Stimulated activated effector memory CD8-positive, alpha-beta T cell treated with anti-CD3 and anti-CD28 coated beads, Interleukin-12 subunit alpha, Interleukin-12 subunit beta, amount 100 ng/mL, for 72 hours (primary cell): ENCODE data around the gene RPL18A.
A peak's percentile ranks its signal among the peaks of the same experiment; 100 is the strongest.
"Not testable (repeated sequence)": the region's sequence is repeated elsewhere in the genome, so short reads cannot be mapped to it uniquely, and the experiment has no call there.

Experiments
- ATAC-seq: fragments of 150-1000 bp; cut with Tn5 transposase; 2 replicates; pipeline ENCODE4 v1.10.0; 2021
- DNase-seq, 2 donors: peaks; one replicate each; pipeline ENCODE4 v3.0.0; 2021 to 2022; ENCODE audit warnings: low spot score in 2 of 2
- H3K27ac Mint-ChIP-seq: one replicate; pipeline ENCODE4 v1.8.0; 2022; ENCODE audit warnings: mild to moderate bottlenecking, mixed read lengths
- H3K36me3 Mint-ChIP-seq: one replicate; pipeline ENCODE4 v1.8.0; 2022; ENCODE audit warnings: mild to moderate bottlenecking, mixed read lengths
- H3K4me1 Mint-ChIP-seq: one replicate; pipeline ENCODE4 v1.8.0; 2022; ENCODE audit warnings: mixed read lengths
- H3K4me3 Mint-ChIP-seq: one replicate; pipeline ENCODE4 v1.8.0; 2022; ENCODE audit warnings: mild to moderate bottlenecking, mixed read lengths
- H3K9me3 Mint-ChIP-seq: one replicate; pipeline ENCODE4 v1.8.0; 2022; ENCODE audit warnings: mixed read lengths

Gene RPL18A

GRCh38 chr19:17871878-17872250 lies 12.2 kb downstream of the RPL18A start, which contains the start of gene SLC5A5:
Gene SLC5A5, plus strand, starts transcription at chr19:17871945. Its CDS starts 375 bp downstream, at chr19:17872320.
- DNase-seq (no peak), ATAC-seq (peak; percentile 9)
- peak within 1 kb of the TSS; percentile 71 for H3K4me3 Mint-ChIP-seq
- no peaks in the 10 kb centered on the region for H3K9me3 Mint-ChIP-seq
- H3K36me3 Mint-ChIP-seq = no peaks in the 10 kb centered on the region
- H3K27ac Mint-ChIP-seq = no peak within 1 kb of the TSS
- H3K4me1 Mint-ChIP-seq = peaks cover 27% of the 10 kb centered on the region

GRCh38 chr19:17872251-17873001 lies 12.7 kb downstream of the RPL18A start:
- Mint-ChIP-seq H3K36me3 (no peaks in the 10 kb centered on the region), H3K9me3 (no peaks in the 10 kb centered on the region), H3K4me3 (peak overlapping the region; percentile 71), H3K27ac (no peak overlapping the region), H3K4me1 (peaks cover 27% of the 10 kb centered on the region)
- ATAC-seq (peak; percentile 66), DNase-seq (peak in 1 of 2 donors; percentile 74)

GRCh38 chr19:17873786-17874757 lies 14.4 kb downstream of the RPL18A start:
- peak overlapping the region; percentile 71 for H3K4me3 Mint-ChIP-seq
- no peaks in the 10 kb centered on the region for H3K36me3 Mint-ChIP-seq
- ATAC-seq (peak; percentile 85), DNase-seq (peak; percentile 41 to 74)
- no peak overlapping the region for H3K27ac Mint-ChIP-seq
- no peaks in the 10 kb centered on the region for H3K9me3 Mint-ChIP-seq
- peaks cover 27% of the 10 kb centered on the region for H3K4me1 Mint-ChIP-seq

- no peak overlapping the region for H3K27ac Mint-ChIP-seq
Measured at GRCh38 chr19:17874758-17875135, 15.0 kb downstream of the RPL18A start.

GRCh38 chr19:17877696-17878095 lies 18.0 kb downstream of the RPL18A start:
- Mint-ChIP-seq H3K4me3 (no peak overlapping the region), H3K4me1 (peaks cover 8% of the 10 kb centered on the region), H3K9me3 (no peaks in the 10 kb centered on the region), H3K27ac (no peak overlapping the region), H3K36me3 (no peaks in the 10 kb centered on the region)
- ATAC-seq (no peak), DNase-seq (no peak)

More at GRCh38 chr19:17874758-17875135, 15.0 kb downstream of the RPL18A start:
- Mint-ChIP-seq H3K4me1 (peaks cover 27% of the 10 kb centered on the region), H3K9me3 (no peaks in the 10 kb centered on the region), H3K36me3 (no peaks in the 10 kb centered on the region), H3K4me3 (peak overlapping the region; percentile 71)
- no peak for ATAC-seq
- DNase-seq = no peak

- H3K4me1 Mint-ChIP-seq = peaks cover 4% of the 10 kb centered on the region
- no peak for DNase-seq
- H3K4me3 Mint-ChIP-seq = no peak overlapping the region
- ATAC-seq = no peak
- no peaks in the 10 kb centered on the region for H3K9me3 Mint-ChIP-seq
- H3K36me3 Mint-ChIP-seq = no peaks in the 10 kb centered on the region
- no peak overlapping the region for H3K27ac Mint-ChIP-seq
Measured at GRCh38 chr19:17879466-17879865, 19.8 kb downstream of the RPL18A start.

- ATAC-seq (no peak), DNase-seq (no peak)
- Mint-ChIP-seq H3K36me3 (no peaks in the 10 kb centered on the region), H3K9me3 (no peaks in the 10 kb centered on the region), H3K4me1 (no peaks in the 10 kb centered on the region), H3K4me3 (no peak overlapping the region), H3K27ac (no peak overlapping the region)
Measured at GRCh38 chr19:17881701-17882100, 22.0 kb downstream of the RPL18A start.

GRCh38 chr19:17883627-17884410 lies 24.1 kb downstream of the RPL18A start:
- no peak for ATAC-seq
- Mint-ChIP-seq H3K36me3 (no peaks in the 10 kb centered on the region), H3K9me3 (no peaks in the 10 kb centered on the region), H3K27ac (no peak overlapping the region), H3K4me1 (no peaks in the 10 kb centered on the region), H3K4me3 (no peak overlapping the region)
- DNase-seq = no peak

- no peak overlapping the region for H3K4me3 Mint-ChIP-seq
- ATAC-seq (no peak), DNase-seq (no peak)
- H3K4me1 Mint-ChIP-seq = no peaks in the 10 kb centered on the region
- no peaks in the 10 kb centered on the region for H3K9me3 Mint-ChIP-seq
- no peak overlapping the region for H3K27ac Mint-ChIP-seq
- no peaks in the 10 kb centered on the region for H3K36me3 Mint-ChIP-seq
Measured at GRCh38 chr19:17886515-17886914, 26.8 kb downstream of the RPL18A start.

GRCh38 chr19:17887221-17887620 lies 27.5 kb downstream of the RPL18A start:
- H3K36me3 Mint-ChIP-seq, H3K27ac Mint-ChIP-seq, H3K4me1 Mint-ChIP-seq, DNase-seq, ATAC-seq, H3K4me3 Mint-ChIP-seq, H3K9me3 Mint-ChIP-seq: not testable (repeated sequence)

GRCh38 chr19:17888260-17888659 lies 28.6 kb downstream of the RPL18A start:
- DNase-seq = no peak
- Mint-ChIP-seq H3K36me3 (no peaks in the 10 kb centered on the region), H3K9me3 (no peaks in the 10 kb centered on the region), H3K4me3 (no peak overlapping the region), H3K4me1 (no peaks in the 10 kb centered on the region), H3K27ac (no peak overlapping the region)
- ATAC-seq = no peak

GRCh38 chr19:17889609-17890214 lies 30.0 kb downstream of the RPL18A start:
- Mint-ChIP-seq H3K4me1 (no peaks in the 10 kb centered on the region), H3K36me3 (no peaks in the 10 kb centered on the region), H3K27ac (no peak overlapping the region), H3K4me3 (no peak overlapping the region), H3K9me3 (no peaks in the 10 kb centered on the region)
- no peak for ATAC-seq
- DNase-seq = no peak

- ATAC-seq (no peak), DNase-seq (no peak)
- Mint-ChIP-seq H3K4me3 (no peak overlapping the region), H3K9me3 (no peaks in the 10 kb centered on the region), H3K36me3 (no peaks in the 10 kb centered on the region), H3K4me1 (no peaks in the 10 kb centered on the region), H3K27ac (no peak overlapping the region)
Measured at GRCh38 chr19:17893766-17894165, 34.1 kb downstream of the RPL18A start.

GRCh38 chr19:17902701-17903100 lies 43.0 kb downstream of the RPL18A start:
- Mint-ChIP-seq H3K9me3 (no peaks in the 10 kb centered on the region), H3K36me3 (no peaks in the 10 kb centered on the region), H3K4me3 (no peak overlapping the region), H3K4me1 (no peaks in the 10 kb centered on the region), H3K27ac (no peak overlapping the region)
- ATAC-seq (no peak), DNase-seq (no peak)

GRCh38 chr19:17908244-17908643 lies 48.5 kb downstream of the RPL18A start:
- no peak for DNase-seq
- no peaks in the 10 kb centered on the region for H3K36me3 Mint-ChIP-seq
- H3K27ac Mint-ChIP-seq = no peak overlapping the region
- no peak overlapping the region for H3K4me3 Mint-ChIP-seq
- peaks cover 3% of the 10 kb centered on the region for H3K9me3 Mint-ChIP-seq
- no peak for ATAC-seq
- H3K4me1 Mint-ChIP-seq = no peaks in the 10 kb centered on the region
